Hepatocyte (in vitro differentiated cells): Measurements from ENCODE around the gene DDN.
A peak's percentile ranks its signal among the peaks of the same experiment; 100 is the strongest.

Source experiments
- EZH2 ChIP-seq: fragments of 200-600 bp; sonication (generic); IDR thresholded peaks from 2 replicates; pipeline ENCODE4 v1.6.1; 2016; ENCODE audit warnings: antibody characterized with exemption, mild to moderate bottlenecking, borderline replicate concordance
- EZH2phosphoT487 ChIP-seq: fragments of 200-600 bp; sonication (generic); IDR thresholded peaks from one replicate; pipeline ENCODE4 v1.6.1; 2018; ENCODE audit warnings: antibody characterized with exemption, mild to moderate bottlenecking, low read depth, moderate library complexity; ENCODE audit not compliant: unreplicated experiment, severe bottlenecking
- TF ChIP-seq, protein P1 (sequence below): fragments of 200-600 bp; sonication (generic); IDR thresholded peaks from 2 replicates; pipeline ENCODE4 v1.5.1; 2016; ENCODE audit warnings: antibody characterized with exemption, mild to moderate bottlenecking; ENCODE audit not compliant: poor library complexity

DNA sequence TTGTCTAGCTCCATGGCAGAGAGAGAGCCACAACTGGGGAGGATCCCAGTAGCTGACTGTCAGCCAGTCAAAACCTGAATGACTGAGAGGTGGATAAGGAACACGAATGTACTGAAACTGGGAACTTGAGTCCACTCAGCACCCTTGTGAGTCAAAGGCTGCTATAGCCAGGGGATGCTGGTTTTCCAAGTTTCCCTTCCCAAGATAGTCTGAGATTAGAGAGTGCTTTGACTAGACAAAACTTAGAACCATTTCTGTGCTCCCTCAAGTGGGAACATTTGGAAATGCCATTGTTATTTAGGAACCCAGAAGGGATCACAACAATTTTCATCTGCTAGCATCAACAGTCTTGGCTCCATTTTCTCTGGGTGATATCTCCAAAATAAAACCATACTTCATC lies 15.4 kb upstream of the DDN start:
- TF ChIP-seq, protein P1, sequence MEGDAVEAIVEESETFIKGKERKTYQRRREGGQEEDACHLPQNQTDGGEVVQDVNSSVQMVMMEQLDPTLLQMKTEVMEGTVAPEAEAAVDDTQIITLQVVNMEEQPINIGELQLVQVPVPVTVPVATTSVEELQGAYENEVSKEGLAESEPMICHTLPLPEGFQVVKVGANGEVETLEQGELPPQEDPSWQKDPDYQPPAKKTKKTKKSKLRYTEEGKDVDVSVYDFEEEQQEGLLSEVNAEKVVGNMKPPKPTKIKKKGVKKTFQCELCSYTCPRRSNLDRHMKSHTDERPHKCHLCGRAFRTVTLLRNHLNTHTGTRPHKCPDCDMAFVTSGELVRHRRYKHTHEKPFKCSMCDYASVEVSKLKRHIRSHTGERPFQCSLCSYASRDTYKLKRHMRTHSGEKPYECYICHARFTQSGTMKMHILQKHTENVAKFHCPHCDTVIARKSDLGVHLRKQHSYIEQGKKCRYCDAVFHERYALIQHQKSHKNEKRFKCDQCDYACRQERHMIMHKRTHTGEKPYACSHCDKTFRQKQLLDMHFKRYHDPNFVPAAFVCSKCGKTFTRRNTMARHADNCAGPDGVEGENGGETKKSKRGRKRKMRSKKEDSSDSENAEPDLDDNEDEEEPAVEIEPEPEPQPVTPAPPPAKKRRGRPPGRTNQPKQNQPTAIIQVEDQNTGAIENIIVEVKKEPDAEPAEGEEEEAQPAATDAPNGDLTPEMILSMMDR, result peak; percentile 12
- TF ChIP-seq EZH2, result no peak
- no peak for TF ChIP-seq EZH2phosphoT487
